ENCODE measurements around the gene GRAP2.
"Not testable (repeated sequence)": the region's sequence is repeated elsewhere in the genome, so short reads cannot be mapped to it uniquely, and the experiment has no call there.

Gene GRAP2

DNA sequence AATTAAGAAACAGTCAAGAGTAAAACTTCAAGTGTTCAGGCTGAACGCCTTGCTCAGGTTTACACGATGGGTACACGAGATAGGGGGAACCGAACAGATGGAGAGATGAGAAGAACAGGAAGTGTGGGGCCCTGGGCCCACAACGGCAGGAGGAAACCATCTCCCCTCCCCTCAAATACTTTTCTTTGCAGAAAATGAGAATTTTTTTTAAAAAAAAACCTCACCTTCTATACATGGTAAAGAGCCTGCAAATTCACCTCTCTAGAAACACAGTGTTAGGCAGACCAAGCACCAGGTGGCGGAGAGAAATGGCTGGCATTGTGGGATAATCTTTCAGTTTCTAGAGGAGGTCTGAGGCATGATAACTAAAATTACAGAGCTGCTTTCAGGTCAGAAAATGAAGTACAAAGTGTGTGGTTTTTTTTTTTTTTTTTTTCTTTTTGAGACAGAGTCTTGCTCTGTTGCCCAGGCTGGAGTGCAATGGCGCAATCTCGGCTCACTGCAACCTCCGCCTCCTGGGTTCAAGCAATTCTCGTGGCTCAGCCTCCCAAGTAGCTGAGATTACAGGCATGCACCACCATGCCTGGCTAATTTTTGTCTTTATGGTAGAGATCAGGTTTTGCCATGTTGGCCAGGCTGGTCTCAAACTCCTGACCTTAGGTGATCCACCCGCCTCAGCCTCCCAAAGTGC lies 50.9 kb downstream of the GRAP2 start:
- no CpG with 5 or more reads among the region's 11 CpGs for WGBS (ENCODE audit: extremely low coverage, insufficient coverage, low lambda C conversion rate)
- not testable (repeated sequence) for H3K79me2 ChIP-seq (ENCODE audit: control insufficient read depth, insufficient read depth, low read length); H3K4me3 ChIP-seq (ENCODE audit: low read length); H4K5ac ChIP-seq (ENCODE audit: low read length); H3K18ac ChIP-seq (ENCODE audit: low read length); H3K36me3 ChIP-seq (ENCODE audit: control insufficient read depth, insufficient read depth, low read length); H2AK5ac ChIP-seq (ENCODE audit: low read length); H3K4me2 ChIP-seq (ENCODE audit: low read length); DNase-seq; H2BK15ac ChIP-seq (replicated peaks; ENCODE audit: low read depth); H3K4me1 ChIP-seq (ENCODE audit: control insufficient read depth, low read depth, low read length); H3K79me1 ChIP-seq (ENCODE audit: low read length); H4K8ac ChIP-seq (ENCODE audit: low read depth, low read length); H3K27ac ChIP-seq (ENCODE audit: low read depth, low read length); H3K9ac ChIP-seq (ENCODE audit: low read length); H3K23ac ChIP-seq (ENCODE audit: low read length); H3K56ac ChIP-seq (ENCODE audit: low read length); H3K4ac ChIP-seq (ENCODE audit: low read depth, low read length); H2BK5ac ChIP-seq (ENCODE audit: low read length); H3K27me3 ChIP-seq (ENCODE audit: insufficient read depth, low read length, poor library complexity); H2BK120ac ChIP-seq (ENCODE audit: low read depth, low read length)

DNA sequence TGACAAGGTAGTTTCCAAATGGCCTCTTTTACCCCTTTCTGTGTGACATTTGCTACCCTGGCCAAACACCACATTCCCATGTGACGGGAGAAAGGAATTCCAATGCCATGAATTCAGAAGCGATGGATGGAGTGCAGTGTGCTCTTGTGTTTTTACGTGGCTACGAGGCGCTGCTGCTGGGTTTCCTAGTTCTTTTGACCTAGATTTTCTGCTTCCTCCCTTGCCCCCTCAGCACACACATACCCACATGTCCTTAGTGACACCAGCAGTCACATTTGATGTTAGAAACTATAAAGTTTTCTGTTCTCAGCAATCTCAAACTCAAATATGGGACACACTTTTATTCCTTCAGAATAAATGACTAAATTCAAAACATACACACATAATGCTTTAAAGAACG lies 51.5 kb downstream of the GRAP2 start:
- no peak overlapping the region for H4K5ac ChIP-seq (ENCODE audit: low read length)
- H2BK120ac ChIP-seq (ENCODE audit: low read depth, low read length): no peak overlapping the region
- no peak overlapping the region for H2BK15ac ChIP-seq (replicated peaks; ENCODE audit: low read depth)
- no peak overlapping the region for H3K27ac ChIP-seq (ENCODE audit: low read depth, low read length)
- H3K79me2 ChIP-seq (ENCODE audit: control insufficient read depth, insufficient read depth, low read length): no peaks in the 10 kb centered on the region
- no peak overlapping the region for H2AK5ac ChIP-seq (ENCODE audit: low read length)
- no CpG with 5 or more reads among the region's 6 CpGs for WGBS (ENCODE audit: extremely low coverage, insufficient coverage, low lambda C conversion rate)
- H2BK5ac ChIP-seq (ENCODE audit: low read length): no peak overlapping the region
- DNase-seq: no peak
- H3K4me3 ChIP-seq (ENCODE audit: low read length): no peak overlapping the region
- no peaks in the 10 kb centered on the region for H3K27me3 ChIP-seq (ENCODE audit: insufficient read depth, low read length, poor library complexity)
- no peak overlapping the region for H3K56ac ChIP-seq (ENCODE audit: low read length)
- no peak overlapping the region for H3K9ac ChIP-seq (ENCODE audit: low read length)
- no peaks in the 10 kb centered on the region for H3K79me1 ChIP-seq (ENCODE audit: low read length)
- H3K4ac ChIP-seq (ENCODE audit: low read depth, low read length): no peak overlapping the region
- peaks cover 4% of the 10 kb centered on the region for H3K4me1 ChIP-seq (ENCODE audit: control insufficient read depth, low read depth, low read length)
- no peak overlapping the region for H3K4me2 ChIP-seq (ENCODE audit: low read length)
- no peaks in the 10 kb centered on the region for H3K36me3 ChIP-seq (ENCODE audit: control insufficient read depth, insufficient read depth, low read length)
- no peak overlapping the region for H3K18ac ChIP-seq (ENCODE audit: low read length)
- no peak overlapping the region for H4K8ac ChIP-seq (ENCODE audit: low read depth, low read length)
- H3K23ac ChIP-seq (ENCODE audit: low read length): no peak overlapping the region

GRCh38 chr22:39953101-39953500 lies 52.2 kb downstream of the GRAP2 start:
- Histone ChIP-seq H3K56ac (ENCODE audit: low read length) (no peak overlapping the region), H2BK120ac (ENCODE audit: low read depth, low read length) (no peak overlapping the region), H4K5ac (ENCODE audit: low read length) (no peak overlapping the region), H3K79me1 (ENCODE audit: low read length) (no peaks in the 10 kb centered on the region), H3K27me3 (ENCODE audit: insufficient read depth, low read length, poor library complexity) (no peaks in the 10 kb centered on the region), H3K18ac (ENCODE audit: low read length) (no peak overlapping the region), H4K8ac (ENCODE audit: low read depth, low read length) (no peak overlapping the region), H3K4ac (ENCODE audit: low read depth, low read length) (no peak overlapping the region), H2BK5ac (ENCODE audit: low read length) (no peak overlapping the region), H2BK15ac (replicated peaks; ENCODE audit: low read depth) (no peak overlapping the region), H3K4me2 (ENCODE audit: low read length) (no peak overlapping the region), H3K4me1 (ENCODE audit: control insufficient read depth, low read depth, low read length) (no peaks in the 10 kb centered on the region), H3K79me2 (ENCODE audit: control insufficient read depth, insufficient read depth, low read length) (no peaks in the 10 kb centered on the region), H3K36me3 (ENCODE audit: control insufficient read depth, insufficient read depth, low read length) (no peaks in the 10 kb centered on the region), H3K9ac (ENCODE audit: low read length) (no peak overlapping the region), H3K4me3 (ENCODE audit: low read length) (no peak overlapping the region), H3K23ac (ENCODE audit: low read length) (no peak overlapping the region), H3K27ac (ENCODE audit: low read depth, low read length) (no peak overlapping the region), H2AK5ac (ENCODE audit: low read length) (no peak overlapping the region)
- DNase-seq: no peak
- no CpG with 5 or more reads among the region's 2 CpGs for WGBS (ENCODE audit: extremely low coverage, insufficient coverage, low lambda C conversion rate)

DNA sequence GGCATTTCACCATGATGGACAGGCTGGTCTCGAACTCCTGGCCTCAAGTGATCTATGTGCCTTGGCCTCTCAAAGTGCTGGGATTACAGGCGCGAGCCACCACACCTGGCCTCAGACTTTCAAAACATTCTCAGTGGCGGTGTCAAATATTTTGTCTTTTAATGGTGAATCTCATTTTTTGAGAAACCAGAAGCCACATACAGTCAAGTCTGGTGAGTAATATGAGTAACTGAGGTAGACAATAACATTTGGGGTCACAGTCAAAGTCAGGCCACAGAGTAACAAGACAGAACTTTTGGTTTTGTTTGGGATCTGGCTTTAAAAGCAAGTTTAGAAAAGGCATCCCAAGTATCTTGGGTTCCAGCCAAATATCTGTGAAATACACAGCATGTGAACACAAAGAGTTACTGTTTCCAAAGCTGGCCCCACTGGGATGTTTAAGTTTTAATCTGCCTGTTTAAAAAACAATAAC lies 53.7 kb downstream of the GRAP2 start:
- Histone ChIP-seq H3K23ac (ENCODE audit: low read length) (no peak overlapping the region), H2BK120ac (ENCODE audit: low read depth, low read length) (no peak overlapping the region), H3K79me2 (ENCODE audit: control insufficient read depth, insufficient read depth, low read length) (no peaks in the 10 kb centered on the region), H3K79me1 (ENCODE audit: low read length) (no peaks in the 10 kb centered on the region), H3K27ac (ENCODE audit: low read depth, low read length) (no peak overlapping the region), H3K4me3 (ENCODE audit: low read length) (no peak overlapping the region), H4K5ac (ENCODE audit: low read length) (no peak overlapping the region), H3K4ac (ENCODE audit: low read depth, low read length) (no peak overlapping the region), H3K9ac (ENCODE audit: low read length) (no peak overlapping the region), H3K36me3 (ENCODE audit: control insufficient read depth, insufficient read depth, low read length) (no peaks in the 10 kb centered on the region), H3K56ac (ENCODE audit: low read length) (no peak overlapping the region), H3K4me2 (ENCODE audit: low read length) (no peak overlapping the region), H2AK5ac (ENCODE audit: low read length) (no peak overlapping the region), H3K18ac (ENCODE audit: low read length) (no peak overlapping the region), H2BK15ac (replicated peaks; ENCODE audit: low read depth) (no peak overlapping the region), H2BK5ac (ENCODE audit: low read length) (no peak overlapping the region), H4K8ac (ENCODE audit: low read depth, low read length) (no peak overlapping the region), H3K4me1 (ENCODE audit: control insufficient read depth, low read depth, low read length) (peaks cover under 1% of the 10 kb centered on the region), H3K27me3 (ENCODE audit: insufficient read depth, low read length, poor library complexity) (no peaks in the 10 kb centered on the region)
- WGBS (ENCODE audit: extremely low coverage, insufficient coverage, low lambda C conversion rate): no CpG with 5 or more reads among the region's 4 CpGs
- DNase-seq: no peak

GRCh38 chr22:39955675-39956074 lies 54.8 kb downstream of the GRAP2 start:
- H3K56ac ChIP-seq (ENCODE audit: low read length): no peak overlapping the region
- H2BK15ac ChIP-seq (replicated peaks; ENCODE audit: low read depth): no peak overlapping the region
- H3K4ac ChIP-seq (ENCODE audit: low read depth, low read length): no peak overlapping the region
- H3K18ac ChIP-seq (ENCODE audit: low read length): no peak overlapping the region
- H3K4me1 ChIP-seq (ENCODE audit: control insufficient read depth, low read depth, low read length): peaks cover 3% of the 10 kb centered on the region
- no peak overlapping the region for H3K4me3 ChIP-seq (ENCODE audit: low read length)
- no peaks in the 10 kb centered on the region for H3K79me2 ChIP-seq (ENCODE audit: control insufficient read depth, insufficient read depth, low read length)
- no peaks in the 10 kb centered on the region for H3K79me1 ChIP-seq (ENCODE audit: low read length)
- no CpG with 5 or more reads among the region's 2 CpGs for WGBS (ENCODE audit: extremely low coverage, insufficient coverage, low lambda C conversion rate)
- H3K36me3 ChIP-seq (ENCODE audit: control insufficient read depth, insufficient read depth, low read length): no peaks in the 10 kb centered on the region
- no peaks in the 10 kb centered on the region for H3K27me3 ChIP-seq (ENCODE audit: insufficient read depth, low read length, poor library complexity)
- no peak overlapping the region for H3K23ac ChIP-seq (ENCODE audit: low read length)
- H3K9ac ChIP-seq (ENCODE audit: low read length): no peak overlapping the region
- H2BK120ac ChIP-seq (ENCODE audit: low read depth, low read length): no peak overlapping the region
- H4K8ac ChIP-seq (ENCODE audit: low read depth, low read length): no peak overlapping the region
- no peak for DNase-seq
- no peak overlapping the region for H2BK5ac ChIP-seq (ENCODE audit: low read length)
- no peak overlapping the region for H4K5ac ChIP-seq (ENCODE audit: low read length)
- no peak overlapping the region for H2AK5ac ChIP-seq (ENCODE audit: low read length)
- no peak overlapping the region for H3K27ac ChIP-seq (ENCODE audit: low read depth, low read length)
- no peak overlapping the region for H3K4me2 ChIP-seq (ENCODE audit: low read length)
